HAP-1 (cell line): ENCODE results near the gene PRKD2.
"Not testable (repeated sequence)": the region's sequence is repeated elsewhere in the genome, so short reads cannot be mapped to it uniquely, and the experiment has no call there.

ENCODE experiments used
- DNase-seq, 2 experiments: peaks; one replicate each; pipeline ENCODE4 v3.0.0-alpha.2; 2016 to 2020; ENCODE audit warnings: low spot score in 2 of 2
- H3K27me3 ChIP-seq: fragments of 250-450 bp; sonication (Bioruptor Pico); 2 replicates; pipeline ENCODE4 v1.5.1; 2020; ENCODE audit warnings: low read depth, mild to moderate bottlenecking, moderate library complexity
- H3K36me3 ChIP-seq: fragments of 250-450 bp; sonication (Bioruptor Pico); replicated peaks from 2 replicates; pipeline ENCODE4 v1.5.1; 2020; ENCODE audit warnings: mild to moderate bottlenecking
- H3K4me1 ChIP-seq: fragments of 250-450 bp; sonication (Bioruptor Pico); 2 replicates; pipeline ENCODE4 v1.5.1; 2020; ENCODE audit warnings: mild to moderate bottlenecking
- H3K4me3 ChIP-seq: fragments of 250-450 bp; sonication (Bioruptor Pico); 2 replicates; pipeline ENCODE4 v1.5.1; 2020; ENCODE audit warnings: mild to moderate bottlenecking, moderate library complexity
- H3K9me3 ChIP-seq: fragments of 250-450 bp; sonication (Bioruptor Pico); 2 replicates; pipeline ENCODE4 v1.5.1; 2020; ENCODE audit warnings: mild to moderate bottlenecking, moderate library complexity
- in situ Hi-C: fragments of 300-500 bp; cut with MboI; formaldehyde crosslinking; loops from 3 replicates; pipeline ENCODE4 v1.14.3; 2020; ENCODE audit warnings: low sequenced_read_pairs, inconsistent platforms, mixed read lengths

PRKD2 gene

GRCh38 chr19:46716672-46717033, 261 bp downstream of the PRKD2 start:
- DNase-seq: peak in 1 of 2 experiments; percentile 43
- H3K36me3 ChIP-seq: peaks cover 21% of the 10 kb centered on the region
- H3K4me3 ChIP-seq: peak overlapping the region; percentile 87
- H3K4me1 ChIP-seq: peaks cover 8% of the 10 kb centered on the region
- H3K27me3 ChIP-seq: no peaks in the 10 kb centered on the region
- no peaks in the 10 kb centered on the region for H3K9me3 ChIP-seq
- in situ Hi-C loops: no loop called here

DNA sequence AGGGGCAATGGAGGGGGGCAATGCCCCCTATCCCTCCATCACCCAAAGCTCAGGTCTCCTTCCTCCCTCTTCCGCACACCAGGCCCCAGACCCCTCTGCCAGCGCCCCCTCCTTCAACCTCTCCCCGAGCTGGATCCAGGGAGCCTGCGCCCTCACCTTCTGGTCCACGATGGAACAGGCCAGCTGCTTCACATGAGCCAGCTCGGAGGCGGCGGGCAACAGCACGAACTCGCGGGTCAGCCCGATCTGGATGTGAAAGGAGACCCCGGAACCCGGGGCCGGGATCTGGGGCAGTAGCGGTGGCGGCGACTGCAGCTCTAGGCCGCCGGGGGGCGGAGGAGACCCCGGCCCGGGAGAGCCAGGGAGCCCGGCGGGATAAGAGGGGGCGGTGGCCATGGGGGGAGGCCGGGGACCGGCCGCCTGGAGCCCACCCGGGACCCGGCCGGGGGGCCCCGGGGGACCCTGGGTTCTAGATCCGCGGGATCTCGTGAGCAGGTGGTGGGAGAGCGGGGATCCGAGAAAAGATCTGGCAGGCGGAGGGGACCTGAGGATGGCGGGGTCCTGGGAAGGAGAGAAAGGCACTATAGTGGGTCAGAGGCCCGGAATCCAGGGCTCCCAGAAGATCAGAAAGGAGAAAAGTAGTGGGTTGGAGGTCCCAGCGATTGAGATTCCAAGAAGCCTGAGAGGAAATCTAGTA, 791 bp downstream of the PRKD2 start:
- peak in 1 of 2 experiments; percentile 46 for DNase-seq
- H3K4me3 ChIP-seq: peak overlapping the region; percentile 87
- H3K27me3 ChIP-seq: no peaks in the 10 kb centered on the region
- H3K9me3 ChIP-seq: no peaks in the 10 kb centered on the region
- H3K4me1 ChIP-seq: peaks cover 8% of the 10 kb centered on the region
- in situ Hi-C loops: no loop called here
- H3K36me3 ChIP-seq: peaks cover 18% of the 10 kb centered on the region

- no peak for DNase-seq
- Histone ChIP-seq H3K36me3 (peaks cover 19% of the 10 kb centered on the region), H3K4me3 (peak overlapping the region; percentile 87), H3K27me3 (no peaks in the 10 kb centered on the region), H3K4me1 (peaks cover 8% of the 10 kb centered on the region), H3K9me3 (no peaks in the 10 kb centered on the region)
- in situ Hi-C loops: no loop called here
Measured at GRCh38 chr19:46715620-46715974, 1.3 kb downstream of the PRKD2 start.

DNA sequence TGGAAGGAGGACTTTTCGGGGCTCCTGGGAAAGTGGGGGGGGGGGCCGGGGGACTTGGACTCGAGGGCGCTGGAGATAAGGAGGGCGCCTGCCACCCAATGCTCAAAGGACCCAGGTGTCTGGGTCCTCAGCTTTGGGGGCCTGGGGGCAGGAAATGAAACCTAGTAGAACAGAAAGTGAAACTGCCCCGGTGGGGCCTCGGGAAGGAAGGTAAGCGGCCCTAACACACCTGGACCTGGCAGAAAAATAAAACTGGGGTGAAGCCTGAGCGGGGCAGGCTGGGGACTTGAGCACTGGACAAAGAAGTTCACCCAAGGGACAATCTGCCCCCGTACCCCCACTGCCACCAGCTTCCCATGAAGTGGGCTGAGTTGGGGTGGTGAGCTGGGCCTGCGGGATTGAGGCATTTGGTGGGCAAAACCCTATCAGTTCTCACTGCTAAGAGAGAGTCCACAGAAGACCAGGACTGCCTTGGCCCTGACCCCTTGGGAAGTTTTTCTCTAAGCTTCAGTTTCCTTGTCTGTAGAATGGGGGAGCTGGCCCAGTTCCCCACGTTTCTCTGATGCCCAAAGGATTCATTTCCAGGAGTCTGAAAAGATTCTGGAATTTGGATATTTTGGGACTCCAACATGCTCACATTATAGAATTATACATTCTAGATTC, 2.3 kb downstream of the PRKD2 start:
- peaks cover 8% of the 10 kb centered on the region for H3K4me1 ChIP-seq
- no peak for DNase-seq
- peaks cover 12% of the 10 kb centered on the region for H3K36me3 ChIP-seq
- H3K9me3 ChIP-seq: no peaks in the 10 kb centered on the region
- in situ Hi-C loops: no loop called here
- H3K27me3 ChIP-seq: no peaks in the 10 kb centered on the region
- H3K4me3 ChIP-seq: peak overlapping the region; percentile 87

DNA sequence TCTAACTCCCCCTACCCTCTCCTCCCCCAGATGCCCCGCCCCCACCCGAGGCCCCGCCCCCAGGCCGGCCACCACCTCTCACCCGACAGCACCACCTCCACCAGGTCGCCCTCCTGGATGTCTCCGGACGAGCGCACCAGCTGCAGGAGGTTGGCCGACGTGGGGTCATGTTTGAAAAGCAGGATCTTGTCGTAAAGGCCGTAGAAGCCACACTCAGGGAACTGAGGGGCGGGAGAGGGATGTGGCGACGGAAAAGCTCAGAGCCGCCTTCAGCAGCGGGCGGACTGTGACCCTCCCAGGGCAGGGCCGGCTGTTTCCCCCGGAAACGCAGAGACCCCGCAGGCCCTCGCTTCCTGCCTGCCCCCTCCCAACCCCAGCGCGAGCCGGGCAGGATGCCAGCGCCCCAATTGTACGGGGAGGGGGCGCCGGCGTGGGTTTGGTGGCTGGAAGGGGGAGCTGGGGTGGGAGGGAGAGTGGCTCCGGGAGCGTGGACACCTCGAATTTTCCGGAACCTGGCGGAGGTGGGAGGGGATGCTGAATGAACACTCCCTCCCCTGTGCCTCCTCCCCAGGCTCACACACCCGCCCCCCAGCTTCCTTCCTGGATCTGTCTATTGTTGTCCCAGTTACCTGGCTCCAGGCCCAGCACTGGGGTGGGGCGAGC, 3.0 kb downstream of the PRKD2 start:
- peak in 1 of 2 experiments; percentile 78 for DNase-seq
- peak overlapping the region; percentile 87 for H3K4me3 ChIP-seq
- peaks cover 13% of the 10 kb centered on the region; the same call in 1 of the 2 replicates for H3K36me3 ChIP-seq
- peaks cover 8% of the 10 kb centered on the region for H3K4me1 ChIP-seq
- no peaks in the 10 kb centered on the region for H3K9me3 ChIP-seq
- H3K27me3 ChIP-seq: no peaks in the 10 kb centered on the region
- in situ Hi-C loops: no loop called here

- DNase-seq, H3K27me3 ChIP-seq, H3K9me3 ChIP-seq, H3K4me3 ChIP-seq, H3K4me1 ChIP-seq, H3K36me3 ChIP-seq, in situ Hi-C loops: not testable (repeated sequence)
Measured at GRCh38 chr19:46712768-46713338, 4.1 kb downstream of the PRKD2 start.

GRCh38 chr19:46710687-46711086, 6.2 kb downstream of the PRKD2 start:
- Histone ChIP-seq H3K36me3 (peaks cover 14% of the 10 kb centered on the region), H3K4me3 (no peak overlapping the region), H3K4me1 (peaks cover 8% of the 10 kb centered on the region), H3K27me3 (no peaks in the 10 kb centered on the region), H3K9me3 (no peaks in the 10 kb centered on the region)
- DNase-seq: peak in 1 of 2 experiments; percentile 41
- in situ Hi-C loops: no loop called here

GRCh38 chr19:46704379-46705076, 12.4 kb downstream of the PRKD2 start:
- Histone ChIP-seq H3K36me3 (peaks cover 50% of the 10 kb centered on the region), H3K4me1 (no peaks in the 10 kb centered on the region), H3K27me3 (no peaks in the 10 kb centered on the region), H3K9me3 (no peaks in the 10 kb centered on the region), H3K4me3 (no peak overlapping the region)
- DNase-seq: peak; percentile 36 to 91
- in situ Hi-C loops: no loop called here

- H3K4me1 ChIP-seq: no peaks in the 10 kb centered on the region
- in situ Hi-C loops: no loop called here
- peaks cover 71% of the 10 kb centered on the region for H3K36me3 ChIP-seq
- no peak for DNase-seq
- H3K4me3 ChIP-seq: no peak overlapping the region
- no peaks in the 10 kb centered on the region for H3K9me3 ChIP-seq
- no peaks in the 10 kb centered on the region for H3K27me3 ChIP-seq
Measured at GRCh38 chr19:46700704-46701103, 16.2 kb downstream of the PRKD2 start.

DNA sequence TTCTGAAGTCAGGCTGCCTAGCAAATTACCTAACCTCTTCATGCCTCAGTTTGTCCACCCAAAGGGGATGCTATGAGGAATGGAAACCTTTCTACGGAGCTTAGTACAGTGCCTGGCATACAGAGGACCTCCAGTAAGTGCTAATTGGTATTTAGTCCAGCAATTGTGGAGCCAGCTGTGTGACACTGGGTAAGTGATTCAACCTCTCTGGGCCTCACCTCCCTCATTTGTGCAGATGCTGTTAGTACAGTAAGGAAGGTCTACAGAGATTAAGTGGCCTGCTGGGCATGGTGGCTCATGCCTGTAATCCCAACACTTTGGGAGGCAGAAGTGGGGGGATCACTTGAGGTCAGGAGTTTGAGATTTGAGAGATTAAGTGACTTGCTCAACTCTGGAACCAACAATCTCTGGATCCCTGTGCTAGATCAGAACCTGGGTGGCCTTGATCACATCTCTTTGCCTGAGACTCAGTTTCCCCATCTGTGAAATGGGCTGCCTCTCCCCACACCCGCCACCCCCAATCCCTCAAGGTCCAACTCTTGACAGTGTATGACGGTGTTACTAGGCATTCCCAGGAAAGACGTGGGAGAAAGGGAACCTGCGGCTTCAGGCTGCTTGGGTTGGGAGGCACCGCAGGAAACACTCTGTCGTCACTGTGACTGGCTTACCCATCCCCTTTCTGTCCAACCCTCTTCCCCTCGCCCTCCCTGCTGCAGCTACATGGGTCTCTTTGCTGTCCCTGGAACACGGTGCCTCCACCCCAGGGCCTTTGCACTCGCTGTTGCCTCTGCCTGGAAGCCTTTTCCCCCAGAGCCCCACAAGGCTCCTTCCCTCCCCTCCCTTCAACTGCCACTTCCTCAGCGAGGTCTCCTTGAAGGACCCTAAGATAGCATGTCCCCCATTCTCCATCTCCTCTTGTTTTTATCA, 18.3 kb downstream of the PRKD2 start:
- Histone ChIP-seq H3K4me1 (no peaks in the 10 kb centered on the region), H3K36me3 (peaks cover 78% of the 10 kb centered on the region), H3K9me3 (no peaks in the 10 kb centered on the region), H3K27me3 (no peaks in the 10 kb centered on the region), H3K4me3 (no peak overlapping the region)
- in situ Hi-C loops: no loop called here
- DNase-seq: no peak

- peak in 1 of 2 experiments; percentile 86 for DNase-seq
- no peaks in the 10 kb centered on the region for H3K9me3 ChIP-seq
- H3K36me3 ChIP-seq: peaks cover 77% of the 10 kb centered on the region
- no peaks in the 10 kb centered on the region for H3K27me3 ChIP-seq
- no peak overlapping the region for H3K4me3 ChIP-seq
- in situ Hi-C loops: no loop called here
- H3K4me1 ChIP-seq: no peaks in the 10 kb centered on the region
Measured at GRCh38 chr19:46697204-46697960, 19.5 kb downstream of the PRKD2 start.

DNA sequence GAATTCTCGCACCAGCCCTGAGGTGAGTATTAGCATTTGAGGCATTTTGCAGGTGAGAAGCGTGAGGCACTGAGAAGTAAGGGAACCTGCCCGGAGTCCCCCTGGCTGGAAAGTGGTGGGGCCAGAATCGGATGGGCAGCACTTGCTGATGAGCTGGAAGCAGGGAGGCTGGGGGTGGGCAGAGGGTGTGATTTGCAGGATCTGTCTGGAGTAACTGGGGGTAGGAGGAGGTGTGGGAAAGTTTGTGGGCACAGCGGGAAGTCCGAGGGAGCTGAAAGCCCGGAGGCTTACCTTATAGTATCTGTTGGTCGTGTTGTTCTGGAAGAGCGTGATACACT, 20.1 kb downstream of the PRKD2 start:
- H3K4me1 ChIP-seq: no peaks in the 10 kb centered on the region
- in situ Hi-C loops: no loop called here
- H3K9me3 ChIP-seq: no peaks in the 10 kb centered on the region
- no peak for DNase-seq
- peaks cover 79% of the 10 kb centered on the region for H3K36me3 ChIP-seq
- no peaks in the 10 kb centered on the region for H3K27me3 ChIP-seq
- H3K4me3 ChIP-seq: no peak overlapping the region
